ENCODE measurements around the gene PLA2G2C.
"Not testable (repeated sequence)": the region's sequence is repeated elsewhere in the genome, so short reads cannot be mapped to it uniquely, and the experiment has no call there.

PLA2G2C gene, protein sequence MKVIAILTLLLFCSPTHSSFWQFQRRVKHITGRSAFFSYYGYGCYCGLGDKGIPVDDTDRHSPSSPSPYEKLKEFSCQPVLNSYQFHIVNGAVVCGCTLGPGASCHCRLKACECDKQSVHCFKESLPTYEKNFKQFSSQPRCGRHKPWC

DNA sequence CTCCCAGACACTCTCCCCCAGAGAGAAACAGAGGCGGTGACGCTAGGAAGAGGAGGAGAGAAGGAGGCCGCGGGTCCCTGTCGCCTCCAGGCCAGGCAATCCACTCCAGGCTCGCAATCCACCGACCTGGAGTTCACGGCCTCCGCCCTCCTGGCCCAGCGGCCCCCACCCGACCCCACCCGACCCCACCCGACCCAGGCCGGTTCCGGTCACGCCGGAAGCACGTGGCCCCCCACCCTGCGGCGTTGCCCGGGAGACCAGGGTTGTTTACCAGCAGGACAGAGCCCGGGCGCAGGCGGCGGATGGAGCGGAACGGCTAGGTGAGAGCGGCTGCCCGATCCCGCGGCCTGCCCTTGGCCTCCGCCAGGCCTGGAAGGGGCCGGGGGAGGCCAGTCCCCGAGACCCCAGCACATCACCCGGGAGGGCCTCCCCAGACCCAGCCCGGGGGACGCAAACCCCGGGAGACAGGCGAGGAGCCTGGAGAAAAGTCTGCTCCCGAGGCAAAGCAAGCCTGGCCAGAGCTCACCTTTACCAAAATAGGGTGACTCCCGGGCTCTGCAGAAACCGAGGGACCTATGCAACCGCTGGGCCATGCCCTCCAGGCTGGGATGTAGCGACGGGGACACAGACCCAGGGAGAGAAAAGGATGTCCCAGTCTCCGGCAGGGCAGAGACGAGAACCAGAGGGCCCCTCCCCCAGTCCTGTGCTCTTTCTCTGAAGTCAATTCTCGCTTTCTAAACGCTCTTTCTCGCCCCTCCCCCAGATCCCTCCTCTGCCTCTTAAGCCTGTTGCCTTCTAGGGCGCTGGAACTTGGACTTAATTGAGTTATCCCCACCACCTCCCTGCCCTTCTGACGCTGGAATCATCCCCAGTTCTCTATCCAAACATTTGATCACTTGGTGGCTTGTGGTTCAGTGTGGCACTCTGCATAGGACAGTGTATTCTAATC lies at the start of gene PLA2G2C, which contains the start of gene UBXN10:
Gene PLA2G2C (minus strand): TSS at position 685 of the 949 bp plus-strand sequence. CDS start 9,155 bp downstream, outside the sequence.
Gene UBXN10 (plus strand): TSS at position 263 of the 949 bp plus-strand sequence. CDS start 4,466 bp downstream, outside the sequence.
- no peak for FAIRE-seq

DNA sequence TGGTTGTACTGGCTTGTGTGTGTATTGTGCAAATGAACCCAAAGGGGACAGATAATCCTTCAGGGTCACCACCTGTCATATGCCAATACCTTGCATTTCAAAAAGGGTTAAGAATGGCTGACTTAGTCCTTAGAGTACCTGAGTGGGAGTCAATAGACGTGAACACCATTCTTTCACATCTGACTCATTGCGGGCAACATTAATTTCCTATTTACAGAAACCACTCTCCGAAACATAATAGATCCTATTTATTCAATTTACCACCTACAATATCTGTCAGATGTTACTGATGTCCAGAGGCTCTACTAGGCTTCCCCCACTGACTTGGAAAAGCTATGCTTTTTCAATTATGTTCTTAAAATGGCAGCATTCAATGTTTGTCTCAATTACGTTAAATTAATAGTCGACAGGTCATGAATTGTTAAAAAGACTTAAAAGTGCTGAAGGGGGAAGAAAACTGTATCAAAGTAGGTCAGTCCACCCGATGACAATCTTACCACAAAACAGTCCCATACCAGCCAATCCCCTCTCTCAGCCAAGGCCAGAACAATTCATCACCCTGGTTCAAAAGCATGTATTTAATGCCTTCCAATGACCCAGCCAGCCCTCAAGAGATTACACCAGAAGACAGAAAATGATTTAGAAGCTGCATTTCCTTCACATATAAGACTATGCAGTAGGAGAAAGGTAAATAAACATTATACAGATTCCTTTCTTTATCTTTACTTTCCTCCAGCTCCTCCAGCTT lies 48.6 kb upstream of the PLA2G2C start:
- FAIRE-seq = no peak

DNA sequence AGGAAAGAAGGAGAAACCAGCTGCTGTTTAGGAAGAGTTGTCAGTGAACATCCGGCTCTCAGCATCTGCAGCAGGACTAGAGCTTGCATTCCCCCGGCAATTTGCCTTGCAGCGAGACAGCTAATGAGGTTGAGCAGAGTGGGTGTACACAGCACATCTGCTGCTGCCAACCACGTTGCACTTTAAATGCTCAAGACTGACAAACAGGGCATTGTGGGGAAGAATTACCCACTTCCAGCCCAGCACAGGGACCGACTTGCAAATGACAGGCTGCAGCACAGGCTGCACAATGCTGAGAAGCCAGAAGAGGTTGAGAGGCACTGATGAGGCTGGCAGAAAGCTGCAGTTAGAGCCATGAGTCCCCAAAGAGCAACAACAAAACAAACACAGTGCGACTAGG lies 47.5 kb upstream of the PLA2G2C start:
- FAIRE-seq = no peak

DNA sequence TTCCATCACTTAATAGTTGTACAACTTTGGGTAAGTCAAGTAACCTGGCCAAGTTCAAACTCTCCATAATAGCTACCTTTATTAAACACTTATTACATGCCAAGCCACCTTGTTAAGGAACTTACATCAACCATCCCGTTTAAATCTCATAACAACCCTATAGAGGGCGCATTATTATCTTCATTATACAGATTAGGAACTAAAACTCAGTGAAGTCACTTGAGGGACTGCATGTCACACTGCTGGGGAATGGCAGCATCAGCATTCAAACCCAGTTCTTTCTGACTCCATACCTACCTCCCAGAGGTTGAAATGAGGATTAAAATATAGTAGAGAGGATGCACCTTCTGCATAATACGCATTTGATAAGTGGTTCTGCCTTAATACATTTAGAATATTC lies 47.1 kb upstream of the PLA2G2C start:
- FAIRE-seq = no peak

DNA sequence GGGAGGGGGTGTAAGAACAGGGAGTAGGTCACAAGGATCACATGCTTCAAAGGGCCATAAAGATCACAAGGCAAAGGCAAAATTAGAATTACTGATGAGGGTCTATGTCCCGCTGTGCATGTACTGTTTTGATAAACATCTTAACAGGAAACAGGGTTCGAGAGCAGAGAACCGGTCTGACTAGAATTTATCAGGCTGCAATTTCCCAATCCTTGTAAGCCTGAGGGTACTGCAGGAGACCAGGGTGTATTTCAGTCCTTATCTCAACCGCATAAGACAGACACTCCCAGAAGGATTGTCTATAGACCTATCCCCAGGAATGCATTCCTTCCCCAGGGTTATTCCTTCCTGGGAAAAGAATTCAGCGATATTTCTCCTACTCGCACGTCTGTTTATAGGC lies 46.2 kb upstream of the PLA2G2C start:
- FAIRE-seq = not testable (repeated sequence)

DNA sequence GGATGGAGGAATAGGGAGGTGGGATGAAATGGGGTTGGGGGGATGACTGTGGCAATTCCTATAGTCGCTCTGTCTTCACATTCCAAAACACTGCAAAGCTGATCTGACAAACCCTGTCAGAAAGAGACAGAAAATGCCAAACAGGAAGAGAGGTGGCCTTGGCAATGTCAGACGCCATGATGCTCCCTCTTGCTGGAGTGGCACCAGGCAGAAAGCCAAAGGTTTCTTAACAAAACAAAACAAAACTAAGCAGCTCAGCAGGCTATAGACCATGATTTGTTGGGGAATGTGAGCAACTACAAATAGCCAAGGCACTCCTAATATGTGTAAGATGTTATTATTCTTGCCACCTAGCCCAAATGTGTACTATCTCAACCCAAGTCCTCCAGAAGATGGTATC lies 42.9 kb upstream of the PLA2G2C start:
- no peak for FAIRE-seq

DNA sequence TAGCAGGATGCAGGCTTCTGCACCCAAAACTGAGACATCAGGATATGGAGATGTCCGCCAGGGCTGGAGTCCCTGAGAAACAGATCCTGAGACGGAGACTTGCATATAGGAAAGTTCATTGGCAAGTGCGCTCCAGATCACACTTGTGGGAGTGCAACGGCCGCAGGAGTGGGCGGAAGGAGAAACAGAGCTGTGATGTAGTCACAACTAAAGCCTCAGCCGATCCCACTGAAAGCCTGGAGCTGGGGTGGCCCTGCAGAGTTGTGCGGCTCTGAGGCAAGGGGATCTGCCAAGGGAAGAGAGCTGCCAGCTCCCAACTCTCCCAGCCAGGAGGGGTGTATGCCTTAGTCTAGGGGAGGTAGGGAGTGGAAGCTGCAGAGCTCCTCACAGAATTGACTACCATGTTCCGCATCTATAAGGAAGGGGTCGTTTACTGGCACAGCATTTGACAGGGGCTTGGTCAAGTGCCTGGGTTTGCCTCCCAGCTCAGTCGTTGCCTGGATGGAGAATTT lies 42.1 kb upstream of the PLA2G2C start:
- no peak for FAIRE-seq

DNA sequence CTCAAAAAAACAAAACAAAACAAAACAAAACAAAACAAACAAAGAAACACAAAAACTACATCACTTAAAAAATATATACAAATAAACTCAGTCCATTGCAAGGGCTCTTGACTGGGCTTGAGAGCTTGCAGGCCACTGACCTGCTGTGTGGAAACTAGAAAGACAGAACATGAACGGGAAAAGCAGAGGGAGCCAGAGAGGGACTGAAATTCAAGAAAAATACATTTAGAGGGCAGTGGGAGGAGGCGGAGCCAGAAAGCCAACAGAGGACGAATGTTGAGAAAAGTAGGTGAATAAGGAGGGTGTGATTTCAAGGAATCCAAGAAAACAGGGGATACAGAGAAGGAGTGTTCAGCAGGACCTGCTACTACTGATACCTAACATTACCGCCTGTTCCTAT lies 41.4 kb upstream of the PLA2G2C start:
- FAIRE-seq = no peak

DNA sequence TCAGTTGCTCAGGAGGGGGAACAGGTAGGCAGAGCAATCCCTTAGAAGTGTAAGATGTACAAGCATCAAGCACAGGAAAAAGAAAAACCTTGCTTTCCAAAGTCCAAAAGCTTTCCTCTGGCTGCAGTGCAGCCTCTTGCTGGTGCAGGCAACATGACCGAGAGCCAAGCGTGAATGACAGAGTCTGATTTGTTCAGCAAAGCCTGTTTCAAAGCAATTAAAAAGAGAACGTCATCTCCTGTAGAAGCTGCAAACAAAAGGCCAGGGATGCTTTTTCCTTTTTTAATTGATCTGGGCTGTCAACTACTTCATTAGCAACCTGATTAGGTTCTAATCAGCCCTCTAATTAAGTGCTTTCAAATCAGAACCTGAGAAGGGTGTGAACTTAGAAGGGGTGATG lies 38.2 kb upstream of the PLA2G2C start:
- no peak for FAIRE-seq

DNA sequence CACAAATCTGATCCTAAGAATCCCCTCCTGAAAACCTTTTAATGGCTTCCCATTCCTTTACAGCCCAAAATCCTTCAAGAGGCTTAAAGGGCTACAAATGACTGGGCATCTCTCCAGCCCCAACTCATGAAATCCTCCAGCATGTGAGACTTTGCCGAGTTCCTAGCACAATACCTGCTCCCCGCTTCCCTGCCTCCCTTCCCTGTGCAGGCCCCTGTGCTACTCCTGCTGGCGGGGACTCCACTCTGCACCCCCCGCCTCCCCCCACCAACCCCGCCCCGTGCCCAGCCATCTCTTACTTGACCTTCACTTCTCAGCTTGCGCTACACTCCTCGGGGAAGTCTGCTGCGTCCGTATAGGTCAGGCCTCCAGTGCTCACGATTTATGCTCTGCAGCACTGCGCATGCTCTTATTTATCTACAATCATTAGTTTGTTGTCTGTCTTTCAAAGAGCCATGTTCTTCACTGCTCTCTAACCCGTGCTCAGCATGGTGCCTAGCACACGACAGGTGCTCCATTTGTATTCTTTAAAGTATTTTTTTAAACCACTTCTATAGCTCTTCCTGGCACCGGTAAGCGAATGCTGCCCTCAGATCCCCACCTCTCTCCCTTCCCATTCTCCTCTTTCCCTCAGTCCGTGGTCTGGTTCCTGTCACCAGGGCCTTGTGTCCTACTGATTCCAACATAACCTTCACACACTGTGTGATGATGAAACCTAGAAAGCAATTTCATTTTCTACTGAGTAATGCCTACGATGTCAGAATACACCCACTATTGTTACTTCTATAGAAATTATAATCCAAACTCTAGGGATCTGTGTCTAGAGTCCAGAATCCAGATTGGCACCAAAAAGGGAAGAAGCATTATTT lies 37.5 kb upstream of the PLA2G2C start:
- FAIRE-seq = no peak

DNA sequence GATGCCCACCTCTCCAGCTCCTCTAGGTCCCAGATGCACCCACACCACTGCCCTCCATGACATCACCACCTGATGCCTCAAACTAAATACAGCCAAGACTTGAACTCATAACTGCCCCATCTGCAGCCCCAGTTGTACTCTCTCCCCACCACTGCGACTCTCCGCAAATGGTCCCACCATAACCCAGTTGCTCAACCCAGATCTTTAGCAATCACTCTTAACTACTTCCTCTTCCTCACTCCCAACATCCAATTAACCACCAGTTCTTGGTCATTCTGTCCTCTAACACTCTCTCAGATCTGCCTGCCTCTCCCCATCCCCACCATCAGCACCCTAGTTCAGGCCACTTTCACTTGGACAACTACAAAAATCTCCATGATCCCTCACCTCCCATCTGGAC lies 36.8 kb upstream of the PLA2G2C start:
- no peak for FAIRE-seq

DNA sequence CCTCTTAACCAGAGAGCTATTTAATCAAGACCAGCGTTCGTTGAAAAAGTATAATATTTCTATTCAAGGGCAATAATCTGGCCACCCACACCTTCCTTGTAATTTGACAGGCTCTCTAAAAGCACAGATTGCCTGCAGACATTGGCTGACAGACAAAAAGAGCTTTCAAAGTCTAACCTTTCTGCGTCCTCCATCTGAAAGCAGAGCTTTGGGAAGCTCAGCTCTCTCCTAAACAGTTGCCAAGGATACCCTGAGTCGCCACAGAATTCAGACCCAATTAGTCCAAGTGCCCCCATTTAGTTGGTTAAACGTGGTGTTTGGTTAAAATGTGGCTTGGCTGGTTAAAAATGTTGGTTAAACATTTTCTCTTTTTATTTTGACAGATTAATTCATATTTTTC lies 33.7 kb upstream of the PLA2G2C start:
- FAIRE-seq = no peak

DNA sequence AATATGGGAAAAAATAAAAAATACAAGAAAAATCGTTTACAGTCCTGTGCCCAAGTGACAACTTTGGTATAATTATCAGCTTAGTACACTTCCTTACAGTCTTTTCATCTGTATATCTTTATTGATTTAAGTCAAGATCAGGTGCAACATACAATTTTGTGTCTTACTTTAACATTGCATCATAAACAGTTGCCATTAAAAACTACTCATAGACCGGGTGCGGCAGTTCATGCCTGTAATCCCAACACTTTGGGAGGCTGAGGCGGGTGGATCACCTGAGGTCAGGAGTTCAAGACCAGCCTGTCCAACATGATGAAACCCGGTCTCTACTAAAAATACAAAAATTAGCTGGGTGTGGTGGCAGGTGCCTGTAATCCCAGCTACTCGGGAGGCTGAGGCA lies 32.7 kb upstream of the PLA2G2C start:
- not testable (repeated sequence) for FAIRE-seq

DNA sequence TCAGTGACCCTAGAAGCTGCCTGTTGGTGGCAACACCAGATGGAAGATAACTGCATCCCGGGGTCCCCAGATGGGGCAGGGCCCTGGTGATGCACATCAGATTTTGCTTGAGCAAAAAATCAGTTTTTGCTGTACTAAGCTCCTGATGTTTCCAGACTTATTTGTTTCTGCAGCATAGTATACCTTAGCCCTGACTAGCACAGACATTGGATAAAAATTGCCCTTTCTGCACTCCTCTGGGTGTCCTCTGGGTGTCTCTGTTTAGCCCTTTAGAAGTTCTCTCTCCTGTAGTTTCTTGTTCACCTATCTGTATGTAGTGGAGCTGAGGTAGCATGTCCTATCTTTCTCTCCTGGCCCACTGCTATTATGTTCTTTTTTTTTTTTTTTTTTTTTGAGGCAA lies 30.3 kb upstream of the PLA2G2C start:
- FAIRE-seq = no peak

DNA sequence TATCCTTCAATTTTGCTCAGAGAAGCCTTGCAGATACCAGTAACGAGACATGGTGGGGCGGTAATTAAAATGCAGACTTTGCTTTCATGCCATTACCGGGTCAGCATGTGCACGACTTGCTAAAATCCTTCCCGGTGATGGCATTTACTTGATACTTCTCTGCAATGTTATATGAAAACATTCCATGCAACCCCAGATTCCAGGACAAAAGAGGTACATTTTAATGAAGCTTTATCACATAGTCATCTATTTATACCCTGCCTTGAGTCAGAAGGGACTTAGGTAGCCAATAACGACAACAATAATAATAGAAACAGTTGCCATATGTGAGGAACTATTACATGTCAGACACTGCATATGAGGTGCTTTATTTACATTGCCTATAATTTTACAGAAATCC lies 29.4 kb upstream of the PLA2G2C start:
- no peak for FAIRE-seq

DNA sequence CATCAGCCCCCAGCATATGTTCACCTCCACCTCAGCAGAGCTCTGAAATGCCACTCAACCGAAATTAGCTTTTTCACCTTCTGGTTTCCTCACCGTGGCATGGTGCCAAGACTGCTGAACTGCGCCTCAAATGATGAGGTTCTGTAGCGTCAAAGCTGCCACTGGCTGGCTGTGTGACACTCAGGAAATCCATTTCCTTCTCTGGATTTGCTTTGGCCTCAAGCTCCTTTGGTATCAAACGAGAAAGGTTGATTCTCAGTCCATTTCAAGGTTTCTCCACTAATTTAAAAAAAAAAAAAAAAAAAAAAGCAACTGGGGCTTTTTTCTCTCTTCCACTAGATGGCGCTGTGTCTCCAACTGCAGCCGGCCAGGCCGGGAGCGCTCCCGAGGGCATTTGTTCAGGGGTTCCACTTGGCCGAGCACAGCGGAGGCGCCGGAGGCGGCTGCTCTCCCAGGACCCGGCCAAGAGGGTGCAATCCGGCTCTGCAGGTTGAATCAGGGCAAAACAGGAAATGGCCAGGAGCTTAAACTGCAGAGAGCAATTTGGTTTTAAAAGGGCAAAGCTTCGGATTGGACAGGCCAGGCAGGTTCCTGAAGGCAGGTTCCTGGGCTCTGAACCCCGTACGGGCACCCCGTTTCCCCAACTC lies 26.5 kb upstream of the PLA2G2C start:
- FAIRE-seq = no peak

DNA sequence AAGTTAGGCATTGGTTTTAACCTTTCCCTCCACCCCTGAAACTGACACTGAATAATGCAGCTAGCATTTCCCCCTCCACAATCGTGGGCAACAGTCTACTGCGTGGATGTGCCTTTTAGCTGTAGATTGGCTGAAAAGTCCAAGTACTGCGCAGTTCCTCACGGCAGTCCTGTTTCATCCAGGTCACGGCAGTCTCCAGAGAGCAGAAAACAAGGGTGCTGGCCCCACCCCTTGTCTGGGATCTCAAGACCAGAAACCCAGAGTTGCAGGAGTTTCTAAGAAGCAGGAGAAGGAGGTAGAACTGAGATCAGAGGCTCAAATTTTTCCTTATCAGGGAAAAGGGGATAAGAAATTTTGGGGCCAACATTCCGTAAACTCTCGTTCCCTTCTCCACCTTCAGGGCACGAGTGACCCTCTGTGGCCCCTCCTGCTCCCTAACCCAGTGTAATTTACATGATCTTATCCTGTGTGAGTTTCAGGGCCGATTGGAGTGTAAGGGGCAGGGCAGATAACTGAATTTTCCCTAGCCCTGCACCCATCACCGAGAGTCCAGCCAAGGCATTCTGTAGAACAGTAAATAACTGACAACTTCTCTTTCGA lies 25.9 kb upstream of the PLA2G2C start:
- no peak for FAIRE-seq

DNA sequence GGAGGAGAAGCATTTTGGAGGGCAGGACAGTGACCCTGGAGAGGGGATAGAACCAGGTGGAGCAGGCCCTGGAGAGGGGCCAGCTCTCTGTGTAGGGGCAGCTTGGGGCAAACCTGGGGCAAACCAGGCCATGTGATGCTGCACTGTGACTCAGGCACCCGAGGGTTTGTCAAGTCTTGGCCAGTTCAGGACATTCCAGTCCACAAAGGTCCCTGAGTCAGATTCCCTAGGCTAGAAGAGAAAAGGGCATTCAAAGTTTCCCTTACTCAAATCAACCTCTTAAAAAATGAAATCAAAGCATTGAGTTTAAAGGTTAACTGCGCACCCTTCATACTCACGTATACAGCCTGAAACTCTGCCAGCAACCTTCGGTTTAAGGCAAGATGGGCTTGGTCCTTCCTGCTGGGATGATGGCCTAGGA lies 25.2 kb upstream of the PLA2G2C start:
- no peak for FAIRE-seq

DNA sequence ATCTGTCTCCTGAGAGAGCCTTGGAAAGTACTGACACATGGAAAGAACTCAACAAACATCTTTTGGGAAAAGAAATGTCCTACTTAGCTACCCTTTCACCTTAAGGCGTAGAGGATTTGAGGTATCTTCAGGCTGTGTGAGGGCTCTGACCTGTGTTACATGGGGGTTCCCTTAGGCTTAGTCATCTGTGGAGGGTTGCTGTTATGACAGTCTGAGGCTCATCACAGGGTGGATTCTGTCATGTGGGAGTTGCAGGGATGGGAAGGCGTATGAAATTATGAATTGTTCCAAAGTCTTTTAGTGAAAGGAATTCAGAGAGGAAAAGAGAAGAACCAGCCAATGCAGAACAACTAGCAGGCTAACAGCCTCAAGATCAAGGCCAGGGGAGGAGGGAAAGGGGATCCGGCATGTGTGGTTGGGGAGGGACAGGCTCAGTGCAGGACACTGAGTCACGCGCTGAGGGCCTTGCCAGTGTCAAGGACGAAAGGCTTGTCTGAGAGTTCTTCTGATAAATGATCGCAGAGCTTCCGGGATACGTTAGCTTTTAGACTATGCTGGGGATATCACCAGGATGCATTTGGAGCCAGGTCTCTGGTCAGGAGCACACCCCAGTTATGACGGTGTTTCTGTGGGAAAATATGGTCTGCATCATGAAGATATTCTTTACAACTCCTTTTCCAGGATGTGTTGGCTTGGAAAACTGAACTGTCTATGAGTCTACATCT lies 24.6 kb upstream of the PLA2G2C start:
- FAIRE-seq = no peak

DNA sequence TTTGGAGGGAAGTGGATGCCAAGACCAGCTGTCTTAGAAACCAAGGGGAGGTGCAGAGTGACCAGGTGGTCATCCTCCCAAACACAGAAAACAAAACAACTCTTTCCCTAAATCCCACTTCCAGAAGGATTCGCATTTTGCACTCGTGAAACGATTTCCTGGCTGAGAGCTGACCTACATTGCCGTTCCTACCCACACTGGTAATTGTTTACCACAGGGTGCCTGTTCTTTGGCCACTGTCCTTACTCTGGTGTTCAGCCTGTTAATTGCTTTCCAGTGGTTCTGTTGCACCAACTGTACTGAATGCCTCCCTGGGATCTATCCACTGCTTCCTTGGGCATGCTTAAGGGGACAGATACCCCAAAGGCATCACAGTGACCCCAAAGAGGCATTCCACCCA lies 23.2 kb upstream of the PLA2G2C start:
- FAIRE-seq = no peak

DNA sequence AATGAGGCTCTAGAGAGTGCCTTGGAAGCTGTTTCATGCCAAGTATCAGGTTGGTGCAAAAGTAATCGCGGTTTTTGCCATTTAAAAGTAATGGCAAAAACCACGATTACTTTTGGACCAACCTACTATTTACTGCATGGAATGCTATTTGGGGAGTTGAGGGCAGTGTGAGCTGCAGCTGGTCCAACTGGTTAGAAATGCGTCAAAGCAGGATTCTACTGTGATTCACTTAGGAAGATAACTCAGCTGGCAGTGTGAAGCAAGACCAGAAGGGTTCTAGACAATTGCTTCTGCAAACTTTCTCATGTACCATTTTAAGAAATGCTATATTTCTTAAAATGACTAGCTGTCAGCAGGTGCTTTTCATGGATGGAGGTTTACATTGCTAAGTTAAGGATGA lies 21.2 kb upstream of the PLA2G2C start:
- FAIRE-seq = no peak
